Calu3 (cell line): ENCODE data around the gene GABRB3. TPM values are rescaled to one million over a fixed set of nuclear protein-coding genes. Genes with fewer than 3 reads are reported as not detected.

Experiments used
- BruUV-seq: library from RNA; stranded (reverse); fragments of 400-500 nt; replicated peaks from 2 replicates; lab custom pipeline; 2021; lab: Mats Ljungman, UMichigan
- CTCF ChIA-PET: fragments of 300-600 bp; sonication (Branson Sonifier 250); formaldehyde crosslinking; loops from one replicate; lab custom pipeline; 2022; ENCODE audit warnings: antibody characterized with exemption; lab: Charles Lee
- DNase-seq: peaks from one replicate; pipeline ENCODE4 v3.0.0; 2022
- H3K27ac Mint-ChIP-seq: one replicate; pipeline ENCODE4 v1.8.0; 2022; ENCODE audit warnings: mixed read lengths; ENCODE audit not compliant: unreplicated experiment
- H3K27me3 Mint-ChIP-seq: one replicate; pipeline ENCODE4 v1.8.0; 2022; ENCODE audit warnings: mixed read lengths; ENCODE audit not compliant: unreplicated experiment
- H3K36me3 Mint-ChIP-seq: one replicate; pipeline ENCODE4 v1.8.0; 2022; ENCODE audit warnings: mild to moderate bottlenecking, moderate library complexity, mixed read lengths; ENCODE audit not compliant: insufficient read depth, unreplicated experiment
- H3K4me1 Mint-ChIP-seq: one replicate; pipeline ENCODE4 v1.8.0; 2022; ENCODE audit warnings: mild to moderate bottlenecking, low read depth, mixed read lengths; ENCODE audit not compliant: unreplicated experiment
- H3K4me3 Mint-ChIP-seq: one replicate; pipeline ENCODE4 v1.8.0; 2022; ENCODE audit warnings: mild to moderate bottlenecking, low read depth, moderate library complexity, mixed read lengths; ENCODE audit not compliant: unreplicated experiment
- H3K9me3 Mint-ChIP-seq: one replicate; pipeline ENCODE4 v1.8.0; 2022; ENCODE audit warnings: low read depth, mixed read lengths; ENCODE audit not compliant: unreplicated experiment
- CTCF ChIP-seq: fragments of 200-600 bp; IDR thresholded peaks from one replicate; pipeline ENCODE4 v1.8.0; 2022; ENCODE audit warnings: antibody characterized with exemption; ENCODE audit not compliant: unreplicated experiment
- intact Hi-C: fragments of 100-400 bp; cut with micrococcal nuclease; formaldehyde crosslinking; loops from one replicate; pipeline ENCODE4 v1.10.0; 2022; ENCODE audit not compliant: unreplicated experiment
- total RNA-seq: library from RNA; stranded (reverse); gene quantifications from 2 replicates; pipeline ENCODE4 v1.2.3, GENCODE V29; 2022

The GABRB3 gene
- total RNA-seq, 1 experiment from 2014 or later, result not detected

GRCh38 chr15:26521130-26521529 is 251.7 kb downstream of the GABRB3 start:
- Mint-ChIP-seq H3K36me3 (no peaks in the 10 kb centered on the region), H3K4me1 (no peaks in the 10 kb centered on the region), H3K27ac (no peak overlapping the region), H3K27me3 (no peaks in the 10 kb centered on the region), H3K4me3 (no peak overlapping the region), H3K9me3 (no peaks in the 10 kb centered on the region)
- TF ChIP-seq CTCF, result no peak
- no TSS peak for BruUV-seq
- intact Hi-C loops, result no loop called here
- CTCF ChIA-PET, result no interaction called here
- DNase-seq, result no peak

GRCh38 chr15:26518885-26519284 is 254.0 kb downstream of the GABRB3 start:
- H3K27ac Mint-ChIP-seq, result no peak overlapping the region
- no peaks in the 10 kb centered on the region for H3K27me3 Mint-ChIP-seq
- no peak overlapping the region for H3K4me3 Mint-ChIP-seq
- intact Hi-C loops, result no loop called here
- BruUV-seq, result no TSS peak
- DNase-seq, result no peak
- no peaks in the 10 kb centered on the region for H3K4me1 Mint-ChIP-seq
- H3K9me3 Mint-ChIP-seq, result no peaks in the 10 kb centered on the region
- CTCF ChIA-PET, result no interaction called here
- no peak for TF ChIP-seq CTCF
- no peaks in the 10 kb centered on the region for H3K36me3 Mint-ChIP-seq

- intact Hi-C loops, result no loop called here
- H3K27me3 Mint-ChIP-seq, result no peaks in the 10 kb centered on the region
- no peak for DNase-seq
- H3K9me3 Mint-ChIP-seq, result peaks cover 4% of the 10 kb centered on the region
- H3K4me1 Mint-ChIP-seq, result no peaks in the 10 kb centered on the region
- no TSS peak for BruUV-seq
- H3K36me3 Mint-ChIP-seq, result no peaks in the 10 kb centered on the region
- H3K27ac Mint-ChIP-seq, result no peak overlapping the region
- CTCF ChIA-PET, result no interaction called here
- H3K4me3 Mint-ChIP-seq, result no peak overlapping the region
- TF ChIP-seq CTCF, result no peak
Observed at GRCh38 chr15:26516102-26516980, 256.5 kb downstream of the GABRB3 start.

GRCh38 chr15:26504009-26504408 is 268.9 kb downstream of the GABRB3 start:
- CTCF ChIA-PET, result no interaction called here
- H3K9me3 Mint-ChIP-seq, result peaks cover 3% of the 10 kb centered on the region
- no TSS peak for BruUV-seq

More at GRCh38 chr15:26504009-26504408, 268.9 kb downstream of the GABRB3 start:
- Mint-ChIP-seq H3K4me3 (no peak overlapping the region), H3K27ac (no peak overlapping the region), H3K4me1 (no peaks in the 10 kb centered on the region), H3K27me3 (no peaks in the 10 kb centered on the region), H3K36me3 (no peaks in the 10 kb centered on the region)
- intact Hi-C loops, result no loop called here
- DNase-seq, result no peak
- no peak for TF ChIP-seq CTCF

Other genes starting within 250 kb of the GABRB3 start
- not detected in 2 replicates for gene GABRA5, start 94.0 kb upstream of the GABRB3 start, total RNA-seq
- not detected in 2 replicates for gene GABRG3, start 198.1 kb upstream of the GABRB3 start, total RNA-seq